GM21423 (cell line): ENCODE data around the gene NBPF11.
"Not testable (repeated sequence)": the region's sequence is repeated elsewhere in the genome, so short reads cannot be mapped to it uniquely, and the experiment has no call there.

ENCODE experiments used
- ATAC-seq: cut with Tn5 transposase; IDR thresholded peaks from one replicate; pipeline ENCODE4 v1.9.1; 2021; ENCODE audit warnings: mild to moderate bottlenecking, moderate library complexity; ENCODE audit not compliant: unreplicated experiment

Gene NBPF11

GRCh38 chr1:148151911-148152656, at the start of gene NBPF11:
Gene NBPF11, minus strand, starts transcription at chr1:148152281. Its CDS starts 25,278 bp downstream, at chr1:148127003.
- peak; percentile 71 for ATAC-seq

- ATAC-seq = not testable (repeated sequence)
These were observed 45.3 kb upstream of the NBPF11 start for GRCh38 chr1:148197396-148197795.

GRCh38 chr1:148196949-148197348, 44.9 kb upstream of the NBPF11 start:
- ATAC-seq = not testable (repeated sequence)

GRCh38 chr1:148195115-148195514, 43.0 kb upstream of the NBPF11 start:
- not testable (repeated sequence) for ATAC-seq

GRCh38 chr1:148188768-148189167, 36.7 kb upstream of the NBPF11 start:
- ATAC-seq = not testable (repeated sequence)

- not testable (repeated sequence) for ATAC-seq
These were observed 26.6 kb upstream of the NBPF11 start for GRCh38 chr1:148178682-148179081.

GRCh38 chr1:148175414-148175813, 23.3 kb upstream of the NBPF11 start:
- ATAC-seq = not testable (repeated sequence)

- not testable (repeated sequence) for ATAC-seq
These were observed 19.9 kb upstream of the NBPF11 start for GRCh38 chr1:148171995-148172394.

GRCh38 chr1:148166558-148167492, 14.7 kb upstream of the NBPF11 start:
- ATAC-seq = no peak

GRCh38 chr1:148162363-148162762, 10.3 kb upstream of the NBPF11 start:
- ATAC-seq = no peak

- ATAC-seq = no peak
These were observed 9.2 kb upstream of the NBPF11 start for GRCh38 chr1:148161053-148161901.

- no peak for ATAC-seq
These were observed 8.4 kb upstream of the NBPF11 start for GRCh38 chr1:148160343-148161052.

- ATAC-seq = no peak
These were observed 7.9 kb upstream of the NBPF11 start for GRCh38 chr1:148160048-148160342.

GRCh38 chr1:148158341-148159003, 6.4 kb upstream of the NBPF11 start:
- no peak for ATAC-seq

GRCh38 chr1:148157803-148158202, 5.7 kb upstream of the NBPF11 start:
- not testable (repeated sequence) for ATAC-seq

GRCh38 chr1:148155494-148156275, 3.6 kb upstream of the NBPF11 start:
- ATAC-seq = peak; percentile 38

- ATAC-seq = not testable (repeated sequence)
These were observed 714 bp upstream of the NBPF11 start for GRCh38 chr1:148152795-148153194.

GRCh38 chr1:148151371-148151819, 686 bp downstream of the NBPF11 start:
- peak; percentile 22 for ATAC-seq

- not testable (repeated sequence) for ATAC-seq
These were observed 1.1 kb downstream of the NBPF11 start for GRCh38 chr1:148150945-148151344.
